ENCODE measurements around the gene CHAT. TPM values are rescaled to one million over a fixed set of nuclear protein-coding genes. Genes with fewer than 3 reads are reported as not detected.

The CHAT gene
- total and polyA plus RNA-seq, 10 donors, result not detected

DNA sequence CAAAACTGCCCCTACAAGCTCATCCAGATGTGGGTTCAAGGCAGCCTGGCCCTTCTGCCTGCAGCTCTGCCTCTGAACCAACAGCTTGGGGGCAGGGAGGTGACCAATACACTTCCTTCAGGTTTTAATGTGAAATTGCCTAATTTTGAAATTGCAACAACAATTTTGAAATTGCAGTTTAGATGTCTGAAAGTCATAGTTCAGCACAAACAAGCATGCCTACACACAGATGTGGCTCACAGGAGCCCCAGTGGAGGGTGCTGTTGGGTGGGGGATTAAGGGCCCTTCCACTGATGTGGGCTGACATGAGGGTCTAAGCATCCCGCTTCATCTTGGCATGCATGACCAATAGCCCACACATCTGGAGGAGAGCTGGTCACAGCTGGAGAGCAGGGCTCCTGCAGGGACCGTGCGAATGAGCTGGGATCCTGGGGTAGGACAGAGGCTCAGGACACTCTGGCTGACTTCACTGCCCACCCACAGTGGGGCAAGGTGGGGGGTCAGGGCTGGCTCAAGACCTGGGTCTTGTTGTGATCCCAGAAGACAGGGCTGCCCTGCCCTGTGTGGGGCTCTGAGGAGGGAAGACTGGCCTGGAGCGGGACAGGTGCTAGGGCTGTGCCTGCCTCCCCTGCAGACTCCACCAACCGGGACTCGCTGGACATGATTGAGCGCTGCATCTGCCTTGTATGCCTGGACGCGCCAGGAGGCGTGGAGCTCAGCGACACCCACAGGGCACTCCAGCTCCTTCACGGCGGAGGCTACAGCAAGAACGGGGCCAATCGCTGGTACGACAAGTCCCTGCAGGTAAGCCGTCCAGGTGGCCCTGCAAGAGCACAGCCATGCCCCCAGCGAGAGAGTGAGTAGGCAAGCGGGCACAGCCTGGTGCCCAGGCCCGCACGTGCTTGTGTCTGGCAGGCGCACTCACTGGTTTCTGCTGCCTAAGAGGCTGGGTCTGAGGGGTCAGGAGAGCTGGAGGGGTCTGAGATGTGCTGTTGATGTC, 32.3 kb downstream of the CHAT start:
- no peak overlapping the region for H3K27ac ChIP-seq
- H3K4me3 ChIP-seq, result no peak overlapping the region
- H3K36me3 ChIP-seq, result no peaks in the 10 kb centered on the region
- WGBS, 5 donors, result 85 to 93% (median 89%) methylated on average over 8 to 22 of the region's 22 CpGs
- TF ChIP-seq, protein P1, sequence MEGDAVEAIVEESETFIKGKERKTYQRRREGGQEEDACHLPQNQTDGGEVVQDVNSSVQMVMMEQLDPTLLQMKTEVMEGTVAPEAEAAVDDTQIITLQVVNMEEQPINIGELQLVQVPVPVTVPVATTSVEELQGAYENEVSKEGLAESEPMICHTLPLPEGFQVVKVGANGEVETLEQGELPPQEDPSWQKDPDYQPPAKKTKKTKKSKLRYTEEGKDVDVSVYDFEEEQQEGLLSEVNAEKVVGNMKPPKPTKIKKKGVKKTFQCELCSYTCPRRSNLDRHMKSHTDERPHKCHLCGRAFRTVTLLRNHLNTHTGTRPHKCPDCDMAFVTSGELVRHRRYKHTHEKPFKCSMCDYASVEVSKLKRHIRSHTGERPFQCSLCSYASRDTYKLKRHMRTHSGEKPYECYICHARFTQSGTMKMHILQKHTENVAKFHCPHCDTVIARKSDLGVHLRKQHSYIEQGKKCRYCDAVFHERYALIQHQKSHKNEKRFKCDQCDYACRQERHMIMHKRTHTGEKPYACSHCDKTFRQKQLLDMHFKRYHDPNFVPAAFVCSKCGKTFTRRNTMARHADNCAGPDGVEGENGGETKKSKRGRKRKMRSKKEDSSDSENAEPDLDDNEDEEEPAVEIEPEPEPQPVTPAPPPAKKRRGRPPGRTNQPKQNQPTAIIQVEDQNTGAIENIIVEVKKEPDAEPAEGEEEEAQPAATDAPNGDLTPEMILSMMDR (IDR thresholded peaks at IDR 0.05 in 8 of 11, conservative IDR thresholded peaks at IDR 0.05 in 3 of 11), result no peak
- TF ChIP-seq POLR2A (IDR thresholded peaks at IDR 0.05) (no peak), POLR2AphosphoS5 (IDR thresholded peaks at IDR 0.05) (no peak)
- intact Hi-C loops (cut with DNase I; ENCODE audit: low total_unique reads), result no loop called here
- H3K27me3 ChIP-seq (replicated peaks in 1 of 7), result peaks cover 0 to 62% (median 16%) of the 10 kb centered on the region in 7 donors
- H3K4me1 ChIP-seq, result peaks cover 0 to 8% (median 3%) of the 10 kb centered on the region in 6 donors
- peak; percentile 67 for DNase-seq
- H3K9me3 ChIP-seq, result no peaks in the 10 kb centered on the region

GRCh38 chr10:49647554-49647953, 33.7 kb downstream of the CHAT start:
- no peaks in the 10 kb centered on the region for H3K9me3 ChIP-seq
- intact Hi-C loops (cut with DNase I; ENCODE audit: low total_unique reads), result no loop called here
- TF ChIP-seq POLR2A (IDR thresholded peaks at IDR 0.05) (no peak), POLR2AphosphoS5 (IDR thresholded peaks at IDR 0.05) (no peak)
- TF ChIP-seq, protein P1 (IDR thresholded peaks at IDR 0.05 in 8 of 11, conservative IDR thresholded peaks at IDR 0.05 in 3 of 11), result no peak
- 67 to 79% (median 77%) methylated on average over 4 of the region's 4 CpGs for WGBS, 5 donors
- H3K4me3 ChIP-seq, result no peak overlapping the region
- peak; percentile 10 for DNase-seq
- peaks cover 0 to 8% (median 3%) of the 10 kb centered on the region in 6 donors for H3K4me1 ChIP-seq
- no peak overlapping the region for H3K27ac ChIP-seq
- peaks cover 0 to 62% (median 16%) of the 10 kb centered on the region in 7 donors for H3K27me3 ChIP-seq (replicated peaks in 1 of 7)
- no peaks in the 10 kb centered on the region for H3K36me3 ChIP-seq

DNA sequence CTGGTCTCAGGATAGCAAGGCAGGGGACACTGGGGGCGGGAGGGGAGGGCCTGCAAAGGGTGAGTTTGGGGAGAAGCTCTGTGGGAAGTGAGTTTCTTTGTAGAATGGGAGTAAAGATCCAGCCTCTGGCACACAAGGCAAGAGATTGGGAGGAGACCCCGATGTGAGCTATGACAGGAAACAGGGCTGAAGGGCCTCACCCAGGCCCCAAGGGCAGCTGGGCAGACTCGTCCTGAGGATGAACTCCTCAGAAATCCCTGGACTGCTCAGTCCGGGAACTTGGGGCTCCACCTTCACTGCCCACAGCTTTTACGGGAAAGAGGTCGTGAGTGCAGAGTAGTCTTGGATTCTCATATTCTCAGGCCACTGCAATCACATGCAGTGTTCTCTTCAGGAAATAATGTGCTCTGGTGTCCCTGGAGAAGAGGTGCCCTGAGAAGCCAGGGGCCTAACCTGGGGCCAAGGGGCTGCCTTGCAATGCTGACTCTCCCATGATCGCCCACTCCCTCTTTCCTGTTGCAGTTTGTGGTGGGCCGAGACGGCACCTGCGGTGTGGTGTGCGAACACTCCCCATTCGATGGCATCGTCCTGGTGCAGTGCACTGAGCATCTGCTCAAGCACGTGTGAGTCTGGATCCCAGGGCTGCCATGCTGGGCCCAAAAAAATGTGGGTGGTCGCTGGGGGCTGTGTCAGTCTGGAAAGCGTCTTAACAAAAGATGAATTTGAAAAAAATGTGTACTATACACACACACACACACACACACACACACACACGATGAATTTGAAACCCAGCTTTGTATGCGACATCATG, 34.4 kb downstream of the CHAT start:
- 69 to 73% (median 71%) methylated on average over 18 of the region's 18 CpGs for WGBS, 5 donors
- H3K27ac ChIP-seq, result no peak overlapping the region
- peak; percentile 37 for DNase-seq
- H3K9me3 ChIP-seq, result no peaks in the 10 kb centered on the region
- no peak for TF ChIP-seq POLR2AphosphoS5 (IDR thresholded peaks at IDR 0.05)
- intact Hi-C loops (cut with DNase I; ENCODE audit: low total_unique reads), result no loop called here
- H3K36me3 ChIP-seq, result no peaks in the 10 kb centered on the region
- peaks cover 0 to 8% (median 3%) of the 10 kb centered on the region in 6 donors for H3K4me1 ChIP-seq
- H3K4me3 ChIP-seq, result no peak overlapping the region
- peaks cover 0 to 62% (median 9%) of the 10 kb centered on the region in 7 donors for H3K27me3 ChIP-seq (replicated peaks in 1 of 7)

DNA sequence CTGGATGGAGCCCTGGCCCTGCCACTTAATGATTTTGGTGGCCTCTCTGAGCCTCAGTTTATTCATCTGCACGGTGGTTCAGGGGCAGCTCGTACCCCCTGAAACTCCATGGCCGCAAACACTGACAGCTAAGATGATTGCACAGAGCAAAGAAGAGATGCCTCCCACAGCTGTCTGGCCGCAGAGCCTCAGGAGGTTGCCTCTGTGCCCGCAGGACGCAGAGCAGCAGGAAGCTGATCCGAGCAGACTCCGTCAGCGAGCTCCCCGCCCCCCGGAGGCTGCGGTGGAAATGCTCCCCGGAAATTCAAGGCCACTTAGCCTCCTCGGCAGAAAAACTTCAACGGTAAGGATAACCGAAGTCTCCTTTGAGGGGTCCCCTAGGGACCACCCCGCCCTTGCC, 35.5 kb downstream of the CHAT start:
- 9 to 14% (median 10%) methylated on average over 15 to 17 of the region's 17 CpGs for WGBS, 5 donors
- H3K4me3 ChIP-seq, result no peak overlapping the region
- no peak overlapping the region for H3K27ac ChIP-seq
- no peaks in the 10 kb centered on the region for H3K36me3 ChIP-seq
- no peak for DNase-seq
- H3K4me1 ChIP-seq, result peaks cover 0 to 8% (median 3%) of the 10 kb centered on the region in 6 donors
- H3K9me3 ChIP-seq, result no peaks in the 10 kb centered on the region
- TF ChIP-seq POLR2A (IDR thresholded peaks at IDR 0.05) (no peak), POLR2AphosphoS5 (IDR thresholded peaks at IDR 0.05) (no peak)
- TF ChIP-seq, protein P1 (IDR thresholded peaks at IDR 0.05 in 8 of 11, conservative IDR thresholded peaks at IDR 0.05 in 3 of 11), result no peak
- intact Hi-C loops (cut with DNase I; ENCODE audit: low total_unique reads), result no loop called here
- peaks cover 0 to 56% (median 0%) of the 10 kb centered on the region in 7 donors for H3K27me3 ChIP-seq (replicated peaks in 1 of 7)

Data from spleen (tissue), 11 donors.